ENCODE data around the gene DCHS2.

The DCHS2 gene

DNA sequence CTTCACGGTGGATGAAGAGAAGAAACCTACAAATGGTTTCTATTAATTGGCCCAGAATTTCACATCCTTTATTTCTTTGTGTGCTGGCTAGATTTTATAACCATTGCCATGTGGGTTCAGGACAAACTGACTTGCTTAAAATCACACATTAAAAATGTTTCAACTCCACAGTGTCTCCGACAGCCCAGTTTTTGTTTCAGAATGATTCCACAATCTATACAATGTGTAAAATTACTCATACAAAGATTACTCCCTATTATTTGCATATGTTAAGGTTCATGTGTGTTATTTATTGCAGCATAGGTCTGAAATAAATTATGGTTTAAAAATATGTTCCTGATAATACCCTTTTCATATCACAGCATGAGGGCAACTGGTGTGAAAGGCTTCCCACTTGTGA lies 20.6 kb downstream of the DCHS2 start:
- DNase-seq (ENCODE audit: low read depth, low spot score) = no peak
- no CpG with 5 or more reads among the region's 2 CpGs for WGBS (ENCODE audit: insufficient coverage, insufficient read length)
- H3K4me1 ChIP-seq (ENCODE audit: control insufficient read depth, insufficient read depth, low read length) = no peaks in the 10 kb centered on the region
- no peaks in the 10 kb centered on the region for H3K27me3 ChIP-seq (ENCODE audit: control insufficient read depth, insufficient read depth, low read length)
- H3K4me3 ChIP-seq (ENCODE audit: low read length) = no peak overlapping the region
- no peaks in the 10 kb centered on the region for H3K36me3 ChIP-seq (ENCODE audit: control insufficient read depth, insufficient read depth, low read length)
- H3K27ac ChIP-seq (ENCODE audit: low read length) = no peak overlapping the region
- H3K9me3 ChIP-seq (ENCODE audit: control insufficient read depth, insufficient read depth, low read length) = no peaks in the 10 kb centered on the region

DNA sequence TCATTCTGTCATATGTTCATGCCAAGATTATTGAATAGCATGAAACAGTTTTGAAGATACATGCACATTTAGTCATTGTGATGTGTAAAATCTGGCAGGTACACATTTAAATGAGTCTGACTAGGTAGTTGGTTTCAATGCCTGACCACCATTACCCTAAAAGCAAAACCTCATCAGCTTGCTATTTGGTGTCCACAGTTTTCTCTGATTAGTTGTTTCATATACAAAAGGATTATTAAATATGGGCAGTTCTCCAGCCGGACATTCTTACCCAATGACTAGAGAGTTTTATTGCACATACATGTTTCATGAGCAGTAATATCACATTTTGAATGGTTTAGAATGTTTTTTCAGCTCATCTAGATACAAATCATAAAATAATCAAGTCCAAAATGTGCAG lies 23.7 kb downstream of the DCHS2 start:
- no peak overlapping the region for H3K27ac ChIP-seq (ENCODE audit: low read length)
- no CpG with 5 or more reads among the region's 1 CpG for WGBS (ENCODE audit: insufficient coverage, insufficient read length)
- no peaks in the 10 kb centered on the region for H3K27me3 ChIP-seq (ENCODE audit: control insufficient read depth, insufficient read depth, low read length)
- H3K9me3 ChIP-seq (ENCODE audit: control insufficient read depth, insufficient read depth, low read length) = no peaks in the 10 kb centered on the region
- H3K4me3 ChIP-seq (ENCODE audit: low read length) = no peak overlapping the region
- DNase-seq (ENCODE audit: low read depth, low spot score) = no peak
- H3K4me1 ChIP-seq (ENCODE audit: control insufficient read depth, insufficient read depth, low read length) = no peaks in the 10 kb centered on the region
- no peaks in the 10 kb centered on the region for H3K36me3 ChIP-seq (ENCODE audit: control insufficient read depth, insufficient read depth, low read length)

DNA sequence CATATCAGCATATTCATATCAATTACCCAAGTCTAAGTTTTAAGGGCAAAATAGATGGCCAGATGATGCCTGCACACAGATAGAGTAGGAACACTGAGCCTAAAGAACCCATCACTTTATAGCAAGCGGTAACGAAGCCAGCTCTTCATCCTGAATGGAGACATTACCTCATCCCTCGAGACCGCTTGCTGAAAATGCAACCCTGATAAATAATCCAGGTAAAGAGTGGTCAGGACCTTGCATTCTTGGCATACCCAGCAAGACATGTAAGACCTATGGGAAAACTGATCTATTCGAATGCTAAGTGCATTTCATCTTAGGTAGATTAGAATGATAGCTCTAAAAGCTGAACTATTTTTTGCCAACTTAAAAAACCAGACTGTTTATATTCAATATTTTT lies 25.3 kb downstream of the DCHS2 start:
- H3K36me3 ChIP-seq (ENCODE audit: control insufficient read depth, insufficient read depth, low read length) = no peaks in the 10 kb centered on the region
- DNase-seq (ENCODE audit: low read depth, low spot score) = peak; percentile 33
- no peaks in the 10 kb centered on the region for H3K9me3 ChIP-seq (ENCODE audit: control insufficient read depth, insufficient read depth, low read length)
- H3K27ac ChIP-seq (ENCODE audit: low read length) = no peak overlapping the region
- H3K4me3 ChIP-seq (ENCODE audit: low read length) = no peak overlapping the region
- no peaks in the 10 kb centered on the region for H3K4me1 ChIP-seq (ENCODE audit: control insufficient read depth, insufficient read depth, low read length)
- no CpG with 5 or more reads among the region's 5 CpGs for WGBS (ENCODE audit: insufficient coverage, insufficient read length)
- H3K27me3 ChIP-seq (ENCODE audit: control insufficient read depth, insufficient read depth, low read length) = no peaks in the 10 kb centered on the region

DNA sequence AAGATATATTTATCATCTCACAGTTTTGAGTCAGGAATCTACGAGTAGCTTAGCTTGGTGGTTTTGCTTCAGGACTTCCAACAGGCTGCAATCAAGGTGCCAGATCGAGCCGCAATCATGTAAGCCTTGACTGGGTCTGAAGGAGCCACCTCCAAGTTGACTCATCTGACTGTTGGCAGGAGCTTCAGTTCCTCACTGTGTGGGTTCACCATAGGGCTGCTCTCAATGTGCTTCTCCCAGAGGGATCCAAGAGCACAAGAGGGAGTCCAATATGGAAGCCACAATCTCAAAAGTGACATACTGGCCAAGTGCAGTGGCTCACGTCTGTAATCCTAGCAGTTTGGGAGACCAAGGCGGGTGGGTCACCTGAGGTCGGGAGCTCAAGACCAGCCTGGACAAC lies 26.5 kb downstream of the DCHS2 start:
- H3K9me3 ChIP-seq (ENCODE audit: control insufficient read depth, insufficient read depth, low read length) = no peaks in the 10 kb centered on the region
- H3K4me3 ChIP-seq (ENCODE audit: low read length) = no peak overlapping the region
- no peaks in the 10 kb centered on the region for H3K27me3 ChIP-seq (ENCODE audit: control insufficient read depth, insufficient read depth, low read length)
- H3K4me1 ChIP-seq (ENCODE audit: control insufficient read depth, insufficient read depth, low read length) = no peaks in the 10 kb centered on the region
- H3K36me3 ChIP-seq (ENCODE audit: control insufficient read depth, insufficient read depth, low read length) = no peaks in the 10 kb centered on the region
- DNase-seq (ENCODE audit: low read depth, low spot score) = no peak
- no CpG with 5 or more reads among the region's 6 CpGs for WGBS (ENCODE audit: insufficient coverage, insufficient read length)
- no peak overlapping the region for H3K27ac ChIP-seq (ENCODE audit: low read length)

DNA sequence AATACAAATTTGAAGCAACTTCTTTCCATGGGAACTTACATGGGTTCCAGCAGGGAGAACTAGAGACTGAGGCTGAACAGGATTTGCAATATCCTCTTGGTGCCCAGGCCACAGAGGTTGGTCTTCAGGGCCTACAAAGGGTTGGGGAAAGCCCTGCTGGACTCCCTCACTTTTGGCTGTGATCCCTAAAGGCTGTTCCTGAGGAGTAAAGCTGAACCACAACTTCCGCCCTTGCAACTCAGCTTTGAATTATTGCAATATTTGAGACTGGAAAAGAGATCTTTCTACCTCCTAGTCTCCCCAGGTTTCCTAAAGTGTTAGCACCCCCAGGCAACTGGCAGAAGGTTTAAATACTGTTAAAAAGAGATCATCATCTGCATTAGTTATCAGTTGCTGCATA lies 26.9 kb downstream of the DCHS2 start:
- no CpG with 5 or more reads among the region's 1 CpG for WGBS (ENCODE audit: insufficient coverage, insufficient read length)
- H3K4me3 ChIP-seq (ENCODE audit: low read length) = no peak overlapping the region
- no peak overlapping the region for H3K27ac ChIP-seq (ENCODE audit: low read length)
- no peaks in the 10 kb centered on the region for H3K9me3 ChIP-seq (ENCODE audit: control insufficient read depth, insufficient read depth, low read length)
- no peaks in the 10 kb centered on the region for H3K27me3 ChIP-seq (ENCODE audit: control insufficient read depth, insufficient read depth, low read length)
- DNase-seq (ENCODE audit: low read depth, low spot score) = no peak
- H3K36me3 ChIP-seq (ENCODE audit: control insufficient read depth, insufficient read depth, low read length) = no peaks in the 10 kb centered on the region
- no peaks in the 10 kb centered on the region for H3K4me1 ChIP-seq (ENCODE audit: control insufficient read depth, insufficient read depth, low read length)

DNA sequence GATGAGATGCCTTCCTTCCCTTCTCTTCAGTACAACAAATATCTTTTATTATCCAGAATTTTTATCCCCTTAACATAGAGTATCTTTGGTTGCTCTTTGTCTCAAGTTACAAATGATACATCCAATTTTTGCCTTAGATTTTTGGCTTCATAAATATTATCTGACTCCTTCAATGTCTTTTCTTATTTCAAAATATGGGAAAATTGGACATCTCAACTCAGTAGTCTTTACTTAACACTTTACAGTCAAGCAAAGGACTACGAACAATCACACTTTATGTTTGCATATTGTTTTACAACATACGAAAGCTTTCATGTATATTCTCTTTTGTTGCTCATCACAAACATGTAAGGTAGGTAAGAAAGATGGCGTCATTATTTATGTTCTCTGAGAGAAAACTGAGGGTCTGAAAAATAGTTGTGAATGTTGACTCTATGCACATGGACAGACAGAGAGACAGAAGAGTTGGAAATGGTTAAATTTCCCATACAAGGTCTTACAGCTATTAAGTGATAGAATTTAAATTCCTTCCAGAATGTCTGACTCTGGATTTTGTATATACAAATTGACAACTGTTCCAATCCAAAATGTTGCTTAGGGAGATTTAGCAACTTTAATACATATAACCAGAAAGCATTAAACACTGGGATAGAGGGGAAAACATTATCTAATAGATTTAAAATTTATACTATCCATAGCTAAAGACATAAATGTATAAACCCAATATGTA lies 29.4 kb downstream of the DCHS2 start:
- Histone ChIP-seq H3K4me3 (ENCODE audit: low read length) (no peak overlapping the region), H3K9me3 (ENCODE audit: control insufficient read depth, insufficient read depth, low read length) (no peaks in the 10 kb centered on the region), H3K27me3 (ENCODE audit: control insufficient read depth, insufficient read depth, low read length) (no peaks in the 10 kb centered on the region), H3K27ac (ENCODE audit: low read length) (no peak overlapping the region), H3K36me3 (ENCODE audit: control insufficient read depth, insufficient read depth, low read length) (no peaks in the 10 kb centered on the region), H3K4me1 (ENCODE audit: control insufficient read depth, insufficient read depth, low read length) (no peaks in the 10 kb centered on the region)
- DNase-seq (ENCODE audit: low read depth, low spot score) = no peak
- no CpG with 5 or more reads among the region's 3 CpGs for WGBS (ENCODE audit: insufficient coverage, insufficient read length)

DNA sequence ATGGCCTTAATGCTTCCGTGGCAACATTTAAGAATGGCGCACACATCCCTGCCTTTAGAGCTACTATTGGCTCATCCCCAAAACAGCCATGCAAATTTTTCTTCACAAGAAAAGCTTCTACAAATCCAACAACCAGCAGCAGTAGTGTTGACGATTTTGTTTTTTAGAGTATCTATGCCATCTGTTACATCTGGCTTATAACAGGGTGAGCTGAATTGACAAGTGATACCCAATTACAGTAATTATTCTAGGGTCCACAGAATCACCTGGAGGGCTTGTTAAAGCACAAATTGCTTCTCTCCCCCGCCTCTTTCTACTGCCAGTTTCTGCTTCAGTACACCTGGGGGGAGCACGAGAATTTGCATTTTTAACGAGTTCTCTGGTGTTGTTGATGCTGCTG lies 34.1 kb downstream of the DCHS2 start:
- DNase-seq (ENCODE audit: low read depth, low spot score) = no peak
- Histone ChIP-seq H3K36me3 (ENCODE audit: control insufficient read depth, insufficient read depth, low read length) (no peaks in the 10 kb centered on the region), H3K9me3 (ENCODE audit: control insufficient read depth, insufficient read depth, low read length) (no peaks in the 10 kb centered on the region), H3K27me3 (ENCODE audit: control insufficient read depth, insufficient read depth, low read length) (no peaks in the 10 kb centered on the region), H3K4me1 (ENCODE audit: control insufficient read depth, insufficient read depth, low read length) (no peaks in the 10 kb centered on the region), H3K4me3 (ENCODE audit: low read length) (no peak overlapping the region), H3K27ac (ENCODE audit: low read length) (no peak overlapping the region)
- no CpG with 5 or more reads among the region's 6 CpGs for WGBS (ENCODE audit: insufficient coverage, insufficient read length)

DNA sequence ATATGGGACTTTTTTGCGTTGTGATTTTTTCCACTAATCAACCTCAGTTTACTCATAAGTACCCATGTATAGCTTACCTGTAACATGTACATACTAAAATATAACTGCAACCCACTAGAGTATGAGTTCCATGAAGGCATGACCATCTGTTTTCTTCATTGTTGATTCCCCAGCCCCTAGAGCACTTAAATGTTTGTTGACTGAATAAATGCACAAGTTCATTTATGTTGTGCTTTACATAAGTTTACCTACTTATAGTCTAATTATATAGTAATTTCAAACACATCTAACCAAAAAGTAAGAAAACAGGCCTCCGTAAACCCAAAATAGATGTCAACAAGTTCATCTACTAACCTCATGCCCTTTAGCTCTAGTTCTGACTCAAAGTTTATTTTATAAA lies 34.7 kb downstream of the DCHS2 start:
- H3K4me3 ChIP-seq (ENCODE audit: low read length) = no peak overlapping the region
- no peaks in the 10 kb centered on the region for H3K9me3 ChIP-seq (ENCODE audit: control insufficient read depth, insufficient read depth, low read length)
- no peak overlapping the region for H3K27ac ChIP-seq (ENCODE audit: low read length)
- H3K27me3 ChIP-seq (ENCODE audit: control insufficient read depth, insufficient read depth, low read length) = no peaks in the 10 kb centered on the region
- no CpG with 5 or more reads among the region's 2 CpGs for WGBS (ENCODE audit: insufficient coverage, insufficient read length)
- no peaks in the 10 kb centered on the region for H3K4me1 ChIP-seq (ENCODE audit: control insufficient read depth, insufficient read depth, low read length)
- no peaks in the 10 kb centered on the region for H3K36me3 ChIP-seq (ENCODE audit: control insufficient read depth, insufficient read depth, low read length)
- no peak for DNase-seq (ENCODE audit: low read depth, low spot score)

DNA sequence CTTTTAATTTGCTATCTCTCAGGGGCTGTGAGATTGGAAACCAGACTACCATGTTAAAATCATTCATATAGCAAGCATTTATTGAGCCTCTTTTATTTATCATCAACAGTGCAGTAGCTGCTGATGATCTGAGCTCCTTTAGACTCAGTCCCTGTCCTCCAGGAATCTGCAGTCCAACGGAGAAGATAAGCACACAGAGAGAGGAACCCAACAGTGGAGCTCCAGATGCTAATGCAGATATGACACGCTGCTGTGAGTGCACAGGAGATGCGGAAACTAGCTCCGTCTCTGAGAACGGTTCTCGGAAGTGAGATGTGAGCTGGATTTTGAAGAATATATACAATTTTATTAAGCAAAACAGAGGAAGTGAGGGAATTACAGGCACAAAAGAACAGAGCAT lies 35.4 kb downstream of the DCHS2 start:
- Histone ChIP-seq H3K9me3 (ENCODE audit: control insufficient read depth, insufficient read depth, low read length) (no peaks in the 10 kb centered on the region), H3K4me3 (ENCODE audit: low read length) (no peak overlapping the region), H3K27ac (ENCODE audit: low read length) (no peak overlapping the region), H3K27me3 (ENCODE audit: control insufficient read depth, insufficient read depth, low read length) (no peaks in the 10 kb centered on the region), H3K36me3 (ENCODE audit: control insufficient read depth, insufficient read depth, low read length) (no peaks in the 10 kb centered on the region), H3K4me1 (ENCODE audit: control insufficient read depth, insufficient read depth, low read length) (no peaks in the 10 kb centered on the region)
- DNase-seq (ENCODE audit: low read depth, low spot score) = no peak
- no CpG with 5 or more reads among the region's 6 CpGs for WGBS (ENCODE audit: insufficient coverage, insufficient read length)

DNA sequence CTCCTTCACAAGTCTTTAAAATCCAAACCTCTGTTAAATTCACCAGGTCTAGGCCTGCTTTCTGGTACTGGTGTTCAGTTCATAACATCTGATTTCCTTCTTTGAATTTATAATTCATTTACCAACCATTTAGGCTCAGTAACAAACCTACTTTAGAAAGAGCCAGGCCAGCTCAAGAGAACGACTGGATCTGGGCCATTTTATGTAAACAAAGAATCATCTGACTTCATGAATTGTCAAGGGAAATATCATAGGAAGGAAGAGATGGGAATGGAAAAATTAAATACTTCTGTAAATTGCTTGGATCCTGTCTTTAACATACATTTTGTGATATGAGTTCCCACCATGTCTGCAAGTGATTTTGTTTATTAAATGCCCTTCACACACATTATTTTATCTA lies 36.5 kb downstream of the DCHS2 start:
- no peak overlapping the region for H3K4me3 ChIP-seq (ENCODE audit: low read length)
- no peak for DNase-seq (ENCODE audit: low read depth, low spot score)
- no peaks in the 10 kb centered on the region for H3K9me3 ChIP-seq (ENCODE audit: control insufficient read depth, insufficient read depth, low read length)
- WGBS (ENCODE audit: insufficient coverage, insufficient read length) = no CpG with 5 or more reads among the region's 1 CpG
- H3K36me3 ChIP-seq (ENCODE audit: control insufficient read depth, insufficient read depth, low read length) = no peaks in the 10 kb centered on the region
- H3K4me1 ChIP-seq (ENCODE audit: control insufficient read depth, insufficient read depth, low read length) = no peaks in the 10 kb centered on the region
- H3K27me3 ChIP-seq (ENCODE audit: control insufficient read depth, insufficient read depth, low read length) = no peaks in the 10 kb centered on the region
- H3K27ac ChIP-seq (ENCODE audit: low read length) = no peak overlapping the region

DNA sequence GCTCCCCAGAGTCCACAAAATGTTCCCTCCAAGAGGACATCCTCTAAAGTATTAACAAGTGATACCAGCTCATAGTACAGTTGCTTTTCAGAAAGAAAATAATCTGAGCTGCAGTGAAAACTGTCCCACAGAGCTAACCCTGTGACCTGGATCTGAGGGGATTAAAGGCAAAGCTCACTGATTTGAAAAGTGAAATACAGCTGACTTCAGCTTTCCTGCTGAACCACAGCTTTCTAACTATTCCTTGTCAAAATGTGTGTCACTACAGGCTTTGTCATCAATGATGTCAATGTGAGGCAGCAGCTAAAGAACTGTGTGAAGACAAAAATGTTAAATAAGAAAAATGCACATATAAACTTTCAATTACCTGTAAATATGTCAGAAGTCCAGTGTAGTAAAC lies 36.9 kb downstream of the DCHS2 start:
- Histone ChIP-seq H3K4me1 (ENCODE audit: control insufficient read depth, insufficient read depth, low read length) (no peaks in the 10 kb centered on the region), H3K27me3 (ENCODE audit: control insufficient read depth, insufficient read depth, low read length) (no peaks in the 10 kb centered on the region), H3K4me3 (ENCODE audit: low read length) (no peak overlapping the region), H3K27ac (ENCODE audit: low read length) (no peak overlapping the region), H3K9me3 (ENCODE audit: control insufficient read depth, insufficient read depth, low read length) (no peaks in the 10 kb centered on the region), H3K36me3 (ENCODE audit: control insufficient read depth, insufficient read depth, low read length) (no peaks in the 10 kb centered on the region)
- DNase-seq (ENCODE audit: low read depth, low spot score) = no peak
